Measurements from ENCODE around the gene ARSG.

- TF ChIP-seq CTCF (optimal IDR thresholded peaks at IDR 0.05 in 1 of 3, IDR thresholded peaks at IDR 0.05 in 1 of 3, conservative IDR thresholded peaks at IDR 0.05 in 1 of 3; ENCODE audit: extremely low read depth in 1 of 3, insufficient read depth in 2 of 3, low read length in 3 of 3) (no peak), EZH2 (IDR thresholded peaks at IDR 0.05; ENCODE audit: low read length) (no peak)
These were observed 50.2 kb downstream of the ARSG start for GRCh38 chr17:68341482-68341881.
